ENCODE data around the gene TPRN. TPM values are rescaled to one million over a fixed set of nuclear protein-coding genes. Genes with fewer than 3 reads are reported as not detected.

The TPRN gene
- total and polyA plus RNA-seq, 5 donors from 2014 or later: 0.27 to 5.9 (median 0.46) TPM

DNA sequence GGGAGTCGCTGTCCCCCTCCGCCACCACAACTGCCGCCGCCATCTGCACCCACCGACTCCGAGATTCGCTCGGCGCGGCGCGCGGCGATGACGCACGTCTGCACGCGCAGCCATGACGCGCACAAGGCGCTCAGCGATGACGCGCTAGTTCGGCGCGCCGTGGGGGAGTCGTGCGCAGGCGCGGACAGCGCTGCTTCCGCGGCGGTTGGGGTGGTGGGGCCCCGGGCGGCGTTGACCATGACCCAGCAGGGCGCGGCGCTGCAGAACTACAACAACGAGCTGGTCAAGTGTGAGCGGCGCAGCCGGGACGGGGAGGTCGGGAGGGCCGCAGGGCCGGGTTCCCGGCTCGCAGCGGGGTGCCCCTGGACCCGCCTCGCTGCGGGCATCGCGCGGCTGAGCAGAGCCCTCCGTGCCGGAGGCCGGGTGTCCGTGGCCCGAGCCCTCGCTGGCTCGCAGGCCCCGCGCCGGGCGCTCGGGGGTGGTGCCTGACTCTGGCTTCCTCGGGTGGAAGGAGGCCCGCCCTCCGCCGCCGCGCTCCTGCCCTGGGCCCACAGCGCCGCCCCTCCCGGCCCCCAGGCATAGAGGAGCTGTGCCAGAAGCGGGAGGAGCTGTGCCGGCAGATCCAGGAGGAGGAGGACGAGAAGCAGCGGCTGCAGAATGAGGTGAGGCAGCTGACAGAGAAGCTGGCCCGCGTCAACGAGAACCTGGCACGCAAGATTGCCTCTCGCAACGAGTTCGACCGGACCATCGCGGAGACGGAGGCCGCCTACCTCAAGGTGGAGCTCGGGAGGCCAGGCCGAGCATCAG is 11.8 kb downstream of the TPRN start, which contains the start of the genes ANAPC2 and SSNA1:
ANAPC2 (minus strand) TSS at position 71 of the 807 bp plus-strand sequence; CDS start at position 43, 28 bp downstream.
SSNA1 (plus strand) TSS at position 187 of the 807 bp plus-strand sequence; CDS start at position 238, 51 bp downstream.
- H3K9me3 ChIP-seq (ENCODE audit: control insufficient read depth in 2 of 2, low read length in 2 of 2): no peaks in the 10 kb centered on the region
- Mint-ChIP-seq H3K27ac (peak within 1 kb of the TSS; percentile 94 to 97 (median 94)), H3K9me3 (peaks cover 0 to 2% (median 0%) of the 10 kb centered on the region in 7 donors), H3K4me1 (peaks cover 0 to 51% (median 13%) of the 10 kb centered on the region in 4 donors), H3K36me3 (peaks cover 4% of the 10 kb centered on the region), H3K27me3 (no peaks in the 10 kb centered on the region), H3K4me3 (peak within 1 kb of the TSS; percentile 92 to 97 (median 94))
- H3K4me1 ChIP-seq (ENCODE audit: control insufficient read depth, insufficient read depth, low read length, poor library complexity, severe bottlenecking): peaks cover 39% of the 10 kb centered on the region
- H3K36me3 ChIP-seq (ENCODE audit: control insufficient read depth, insufficient read depth, low read length): peaks cover 17% of the 10 kb centered on the region
- no peaks in the 10 kb centered on the region for H3K27me3 ChIP-seq (ENCODE audit: control insufficient read depth, insufficient read depth, low read length)
- peak within 1 kb of the TSS; percentile 71 for H3K4me3 ChIP-seq (ENCODE audit: low read depth, low read length)
- peak within 1 kb of the TSS; percentile 98 for H3K27ac ChIP-seq (ENCODE audit: insufficient read depth, low read length, poor library complexity, severe bottlenecking)
- DNase-seq (peak; percentile 88 to 94 (median 93)), ATAC-seq (ENCODE audit: low read depth in 2 of 2) (peak; percentile 68 to 76)

DNA sequence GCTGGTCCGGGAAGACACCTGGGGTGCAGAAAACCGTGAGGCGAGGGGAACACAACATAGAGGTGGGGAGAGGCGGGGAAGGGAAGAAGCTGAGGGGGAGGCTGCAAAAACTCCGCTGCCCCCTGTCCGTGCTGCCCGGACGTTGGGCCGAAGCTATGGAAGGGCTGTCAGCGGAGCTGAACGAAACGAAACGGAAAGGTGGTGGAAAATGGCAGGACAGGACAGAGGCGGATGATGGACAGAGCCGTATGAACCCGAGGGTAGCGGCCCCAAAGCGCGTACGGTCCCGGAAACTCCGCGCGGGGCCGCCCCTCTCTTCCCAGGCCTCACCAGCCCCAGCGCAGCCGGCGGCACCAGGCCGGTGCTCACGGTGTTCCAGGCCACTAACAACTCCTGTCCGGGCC is 12.5 kb downstream of the TPRN start:
- no peaks in the 10 kb centered on the region for H3K9me3 ChIP-seq (ENCODE audit: control insufficient read depth in 2 of 2, low read length in 2 of 2)
- peaks cover 4% of the 10 kb centered on the region for H3K36me3 Mint-ChIP-seq
- peak overlapping the region; percentile 92 to 97 (median 94) for H3K4me3 Mint-ChIP-seq
- H3K4me1 Mint-ChIP-seq: peaks cover 0 to 51% (median 13%) of the 10 kb centered on the region in 4 donors
- peak overlapping the region; percentile 92 to 96 (median 94) for H3K27ac Mint-ChIP-seq
- no peaks in the 10 kb centered on the region for H3K27me3 Mint-ChIP-seq
- H3K4me3 ChIP-seq (ENCODE audit: low read depth, low read length): peak overlapping the region; percentile 71
- ATAC-seq (ENCODE audit: low read depth in 2 of 2) (peak in 1 of 2 donors; percentile 3), DNase-seq (no peak)
- peaks cover 39% of the 10 kb centered on the region for H3K4me1 ChIP-seq (ENCODE audit: control insufficient read depth, insufficient read depth, low read length, poor library complexity, severe bottlenecking)
- H3K36me3 ChIP-seq (ENCODE audit: control insufficient read depth, insufficient read depth, low read length): peaks cover 23% of the 10 kb centered on the region
- peaks cover 0 to 2% (median 0%) of the 10 kb centered on the region in 7 donors for H3K9me3 Mint-ChIP-seq
- H3K27me3 ChIP-seq (ENCODE audit: control insufficient read depth, insufficient read depth, low read length): no peaks in the 10 kb centered on the region
- peak overlapping the region; percentile 98 for H3K27ac ChIP-seq (ENCODE audit: insufficient read depth, low read length, poor library complexity, severe bottlenecking)

DNA sequence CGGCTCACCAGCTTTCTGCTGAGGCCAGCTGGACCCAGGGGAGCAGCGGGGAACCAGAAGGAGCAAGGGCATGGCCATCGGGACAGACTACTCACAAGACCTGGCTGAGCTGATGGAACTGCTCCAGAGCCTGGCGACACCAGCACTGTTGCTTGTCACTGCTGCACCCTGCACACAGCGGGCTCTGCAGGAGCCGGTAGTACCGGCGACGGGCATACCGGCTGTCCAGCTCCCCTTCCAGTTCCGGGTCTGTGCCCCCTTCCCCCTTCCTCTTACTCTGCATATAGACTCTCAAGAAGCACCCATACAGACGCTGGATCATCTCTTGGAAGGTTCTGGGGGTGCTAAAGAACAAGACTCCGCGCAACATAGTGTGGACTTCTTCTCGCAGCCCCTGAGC is 13.2 kb downstream of the TPRN start:
- Mint-ChIP-seq H3K36me3 (peaks cover 4% of the 10 kb centered on the region), H3K27me3 (no peaks in the 10 kb centered on the region), H3K4me1 (peaks cover 0 to 49% (median 13%) of the 10 kb centered on the region in 4 donors), H3K4me3 (peak overlapping the region; percentile 92 to 97 (median 94)), H3K9me3 (peaks cover 0 to 2% (median 0%) of the 10 kb centered on the region in 7 donors), H3K27ac (peak overlapping the region; percentile 92 to 96 (median 94))
- DNase-seq (no peak), ATAC-seq (ENCODE audit: low read depth in 2 of 2) (no peak)
- Histone ChIP-seq H3K4me3 (ENCODE audit: low read depth, low read length) (peak overlapping the region; percentile 71), H3K27ac (ENCODE audit: insufficient read depth, low read length, poor library complexity, severe bottlenecking) (peak overlapping the region; percentile 98), H3K27me3 (ENCODE audit: control insufficient read depth, insufficient read depth, low read length) (no peaks in the 10 kb centered on the region), H3K4me1 (ENCODE audit: control insufficient read depth, insufficient read depth, low read length, poor library complexity, severe bottlenecking) (peaks cover 39% of the 10 kb centered on the region), H3K9me3 (ENCODE audit: control insufficient read depth in 2 of 2, low read length in 2 of 2) (no peaks in the 10 kb centered on the region), H3K36me3 (ENCODE audit: control insufficient read depth, insufficient read depth, low read length) (peaks cover 30% of the 10 kb centered on the region)

DNA sequence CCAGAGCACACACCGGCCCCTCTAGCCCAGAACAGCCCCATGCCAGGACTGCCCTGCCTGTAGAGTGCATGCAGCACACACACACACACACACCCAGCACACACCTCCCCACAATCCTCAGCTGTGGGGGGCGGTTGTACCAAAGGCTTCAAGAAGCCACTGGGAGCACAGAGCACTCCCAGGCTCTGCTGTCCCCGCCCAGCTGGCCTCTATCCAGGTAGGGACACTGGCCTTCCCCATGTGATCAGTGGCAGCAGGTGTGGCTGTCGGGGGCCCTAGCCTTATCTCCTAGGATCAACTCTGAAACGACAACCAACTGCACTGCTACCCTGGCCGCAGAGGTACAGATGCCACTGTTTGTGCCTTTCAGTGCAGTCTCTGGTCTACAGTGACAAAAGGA is 14.2 kb downstream of the TPRN start:
- H3K36me3 ChIP-seq (ENCODE audit: control insufficient read depth, insufficient read depth, low read length): peaks cover 35% of the 10 kb centered on the region
- Mint-ChIP-seq H3K9me3 (peaks cover 0 to 2% (median 0%) of the 10 kb centered on the region in 7 donors), H3K36me3 (peaks cover 8% of the 10 kb centered on the region), H3K27me3 (no peaks in the 10 kb centered on the region), H3K4me1 (peaks cover 0 to 49% (median 13%) of the 10 kb centered on the region in 4 donors), H3K27ac (peak overlapping the region in 2 of 3 donors; percentile 89 to 94), H3K4me3 (peak overlapping the region in 3 of 4 donors; percentile 93 to 97 (median 95))
- ATAC-seq (ENCODE audit: low read depth in 2 of 2): no peak
- no peak overlapping the region for H3K27ac ChIP-seq (ENCODE audit: insufficient read depth, low read length, poor library complexity, severe bottlenecking)
- H3K4me1 ChIP-seq (ENCODE audit: control insufficient read depth, insufficient read depth, low read length, poor library complexity, severe bottlenecking): peaks cover 39% of the 10 kb centered on the region
- H3K9me3 ChIP-seq (ENCODE audit: control insufficient read depth in 2 of 2, low read length in 2 of 2): no peaks in the 10 kb centered on the region
- H3K27me3 ChIP-seq (ENCODE audit: control insufficient read depth, insufficient read depth, low read length): no peaks in the 10 kb centered on the region
- DNase-seq: no peak
- H3K4me3 ChIP-seq (ENCODE audit: low read depth, low read length): peak overlapping the region; percentile 71

DNA sequence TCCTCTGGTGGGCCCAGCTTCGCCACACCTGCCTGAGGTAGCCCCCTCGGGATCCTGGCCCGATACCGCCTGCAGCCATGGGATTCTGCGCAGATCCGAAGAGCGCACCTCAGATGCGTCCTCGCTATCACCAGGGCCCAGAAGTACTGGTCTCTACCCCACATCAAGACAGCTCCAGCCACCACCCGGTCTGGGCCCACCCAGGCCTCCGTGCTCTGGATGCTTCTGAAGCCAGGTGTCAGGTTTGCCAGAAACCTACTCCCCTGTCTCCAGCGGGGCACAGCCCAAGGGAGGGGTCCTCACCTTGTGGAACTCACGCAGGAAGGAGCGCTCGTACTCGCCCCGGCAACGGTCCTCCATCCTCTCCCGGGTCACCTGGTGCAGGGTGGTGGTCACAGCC is 14.6 kb downstream of the TPRN start:
- peaks cover 0 to 47% (median 13%) of the 10 kb centered on the region in 4 donors for H3K4me1 Mint-ChIP-seq
- no peak for ATAC-seq (ENCODE audit: low read depth in 2 of 2)

DNA sequence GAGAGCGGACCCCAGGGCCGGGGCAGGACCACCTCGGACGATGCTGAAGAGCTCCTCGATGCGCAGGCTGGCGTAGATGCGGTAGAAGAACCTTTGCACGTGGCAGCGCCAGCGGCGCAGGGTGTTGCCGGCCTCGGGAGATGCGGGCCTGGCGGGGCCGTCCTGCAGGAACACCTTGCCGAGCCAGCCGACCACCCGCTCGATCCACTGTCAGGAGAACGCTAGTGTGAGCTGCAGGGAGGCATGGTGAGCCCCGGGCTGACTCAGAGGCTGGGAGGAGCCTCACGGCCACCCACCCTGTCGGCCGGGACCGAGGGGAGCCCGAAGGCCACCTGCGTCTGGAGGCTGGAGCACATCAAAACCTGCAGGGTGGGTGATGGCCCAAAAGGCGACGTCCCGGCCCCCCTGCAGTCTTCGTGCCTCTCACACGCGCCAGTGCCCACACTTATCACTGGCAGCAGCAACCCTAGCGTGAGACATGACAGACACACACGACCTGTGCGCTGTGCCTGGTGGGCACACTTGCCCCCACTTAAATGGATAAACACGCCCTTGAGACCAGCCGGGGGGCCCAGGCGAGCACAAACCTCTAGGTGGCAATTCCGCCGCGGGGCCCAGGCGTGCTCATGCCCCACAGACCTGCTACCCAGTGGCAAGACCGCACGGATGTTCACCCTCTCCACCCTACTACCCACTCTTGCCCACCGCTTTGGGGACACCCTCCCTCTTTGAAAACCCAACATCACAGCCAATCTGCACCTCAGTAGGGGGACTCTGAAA is 15.5 kb downstream of the TPRN start:
- Histone ChIP-seq H3K4me3 (ENCODE audit: low read depth, low read length) (no peak overlapping the region), H3K27ac (ENCODE audit: insufficient read depth, low read length, poor library complexity, severe bottlenecking) (no peak overlapping the region), H3K9me3 (ENCODE audit: control insufficient read depth in 2 of 2, low read length in 2 of 2) (no peaks in the 10 kb centered on the region), H3K4me1 (ENCODE audit: control insufficient read depth, insufficient read depth, low read length, poor library complexity, severe bottlenecking) (peaks cover 36% of the 10 kb centered on the region), H3K36me3 (ENCODE audit: control insufficient read depth, insufficient read depth, low read length) (peaks cover 42% of the 10 kb centered on the region), H3K27me3 (ENCODE audit: control insufficient read depth, insufficient read depth, low read length) (no peaks in the 10 kb centered on the region)
- no peak for DNase-seq
- H3K9me3 Mint-ChIP-seq: peaks cover 0 to 2% (median 0%) of the 10 kb centered on the region in 7 donors
- ATAC-seq (ENCODE audit: low read depth in 2 of 2): no peak
- H3K27ac Mint-ChIP-seq: no peak overlapping the region
- peaks cover 0 to 43% (median 13%) of the 10 kb centered on the region in 4 donors for H3K4me1 Mint-ChIP-seq
- peak overlapping the region in 1 of 4 donors; percentile 31 for H3K4me3 Mint-ChIP-seq
- H3K36me3 Mint-ChIP-seq: peaks cover 8% of the 10 kb centered on the region
- H3K27me3 Mint-ChIP-seq: no peaks in the 10 kb centered on the region

More for the DNA sequence above, 14.6 kb downstream of the TPRN start:
- Histone ChIP-seq H3K9me3 (ENCODE audit: control insufficient read depth in 2 of 2, low read length in 2 of 2) (no peaks in the 10 kb centered on the region), H3K27ac (ENCODE audit: insufficient read depth, low read length, poor library complexity, severe bottlenecking) (no peak overlapping the region), H3K4me3 (ENCODE audit: low read depth, low read length) (no peak overlapping the region), H3K4me1 (ENCODE audit: control insufficient read depth, insufficient read depth, low read length, poor library complexity, severe bottlenecking) (peaks cover 39% of the 10 kb centered on the region), H3K36me3 (ENCODE audit: control insufficient read depth, insufficient read depth, low read length) (peaks cover 39% of the 10 kb centered on the region), H3K27me3 (ENCODE audit: control insufficient read depth, insufficient read depth, low read length) (no peaks in the 10 kb centered on the region)
- Mint-ChIP-seq H3K27ac (no peak overlapping the region), H3K27me3 (no peaks in the 10 kb centered on the region), H3K9me3 (peaks cover 0 to 2% (median 0%) of the 10 kb centered on the region in 7 donors), H3K36me3 (peaks cover 8% of the 10 kb centered on the region), H3K4me3 (peak overlapping the region in 3 of 4 donors; percentile 93 to 97 (median 95))
- no peak for DNase-seq

DNA sequence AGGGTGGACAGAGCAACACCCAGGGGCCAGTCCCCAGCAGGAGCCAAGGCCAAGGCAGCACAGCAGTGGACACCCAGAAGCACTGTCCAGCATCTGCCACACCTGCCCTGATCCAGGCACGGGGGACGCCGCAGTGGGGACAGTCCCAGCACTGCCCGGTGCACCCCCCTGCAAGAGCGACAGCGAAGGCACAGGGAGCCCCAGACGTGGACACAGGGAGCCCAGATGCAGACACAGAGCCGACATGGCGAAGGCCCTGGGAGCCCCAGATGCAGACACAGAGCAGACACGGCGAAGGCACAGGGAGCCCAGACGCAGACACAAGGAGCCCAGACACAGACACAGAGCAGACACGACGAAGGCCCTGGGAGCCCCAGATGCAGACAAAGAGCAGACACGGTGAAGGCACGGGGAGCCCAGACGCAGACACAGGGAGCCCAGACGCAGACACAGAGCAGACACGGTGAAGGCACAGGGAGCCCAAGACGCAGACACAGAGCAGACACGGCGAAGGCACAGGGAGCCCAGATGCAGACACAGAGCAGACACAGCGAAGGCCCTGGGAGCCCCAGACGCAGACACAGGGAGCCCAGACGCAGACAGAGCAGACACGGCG is 16.5 kb downstream of the TPRN start:
- no peaks in the 10 kb centered on the region for H3K9me3 ChIP-seq (ENCODE audit: control insufficient read depth in 2 of 2, low read length in 2 of 2)
- H3K27me3 Mint-ChIP-seq: no peaks in the 10 kb centered on the region
- H3K4me3 ChIP-seq (ENCODE audit: low read depth, low read length): no peak overlapping the region
- H3K9me3 Mint-ChIP-seq: peaks cover 0 to 2% (median 0%) of the 10 kb centered on the region in 7 donors
- peaks cover 11% of the 10 kb centered on the region for H3K36me3 Mint-ChIP-seq
- H3K36me3 ChIP-seq (ENCODE audit: control insufficient read depth, insufficient read depth, low read length): peaks cover 48% of the 10 kb centered on the region
- peak overlapping the region in 2 of 4 donors; percentile 48 to 60 for H3K4me3 Mint-ChIP-seq
- H3K27ac Mint-ChIP-seq: no peak overlapping the region
- peaks cover 0 to 37% (median 13%) of the 10 kb centered on the region in 4 donors for H3K4me1 Mint-ChIP-seq
- ATAC-seq (ENCODE audit: low read depth in 2 of 2) (no peak), DNase-seq (no peak)
- peaks cover 27% of the 10 kb centered on the region for H3K4me1 ChIP-seq (ENCODE audit: control insufficient read depth, insufficient read depth, low read length, poor library complexity, severe bottlenecking)
- H3K27me3 ChIP-seq (ENCODE audit: control insufficient read depth, insufficient read depth, low read length): no peaks in the 10 kb centered on the region
- H3K27ac ChIP-seq (ENCODE audit: insufficient read depth, low read length, poor library complexity, severe bottlenecking): no peak overlapping the region
